NCI-H446 treated with DMSO at 0.1 percent for 48 hours (cell line): ENCODE results near the gene RTL5.
"Not testable (repeated sequence)": the region's sequence is repeated elsewhere in the genome, so short reads cannot be mapped to it uniquely, and the experiment has no call there.

Experiments used
- DNase-seq: peaks from one replicate; lab custom pipeline; 2025; lab: John Stamatoyannopoulos, UW

Gene RTL5

DNA sequence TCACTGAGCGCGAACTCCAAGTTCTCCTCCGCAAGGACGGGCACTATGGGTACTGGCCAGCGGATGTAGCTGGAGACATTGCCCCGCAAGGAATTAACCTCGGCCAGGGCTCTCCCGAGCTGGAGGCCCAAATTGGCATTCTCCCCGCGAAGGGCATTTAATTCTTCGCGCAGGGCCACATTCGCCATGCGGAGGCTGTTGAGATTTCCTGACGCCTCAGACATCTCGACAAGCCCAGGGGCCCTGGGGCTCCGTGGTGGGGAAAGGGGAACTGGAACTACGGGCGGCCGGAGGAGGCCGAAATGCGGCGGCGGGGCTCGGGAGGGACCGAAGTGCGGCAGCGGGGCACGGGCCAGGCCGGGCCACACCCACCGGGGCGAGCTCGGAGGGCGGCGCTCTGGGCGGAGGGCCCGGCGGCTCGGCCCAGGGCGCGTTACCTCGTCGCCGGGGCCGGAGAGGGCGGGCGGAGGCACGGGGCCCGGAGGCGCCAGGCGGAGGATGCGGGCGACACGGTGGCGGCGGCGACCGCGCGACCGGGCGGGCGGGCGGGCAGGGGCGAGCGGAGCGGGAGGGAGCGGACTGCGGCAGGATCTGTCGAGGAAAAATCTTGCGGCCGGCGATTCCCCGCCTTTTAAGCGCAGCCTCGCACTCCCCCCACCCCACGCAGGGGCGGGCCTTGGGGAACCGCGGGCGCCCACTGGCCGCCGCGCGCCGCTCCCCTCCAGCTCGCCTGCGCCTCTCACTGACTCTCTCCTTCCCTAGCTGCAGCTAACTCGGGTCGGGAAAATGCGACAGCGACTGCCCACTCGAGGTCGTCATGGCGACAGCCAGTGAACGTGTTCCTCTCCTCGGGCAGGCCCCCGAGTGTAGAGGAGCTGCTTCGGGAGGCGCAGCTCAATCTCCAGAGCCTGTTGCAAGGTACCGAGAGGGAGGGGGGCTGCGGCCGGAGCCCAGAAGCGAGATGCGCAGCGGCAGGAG lies at the start of gene RTL5:
Gene RTL5 (minus strand): TSS at position 599 of the 978 bp plus-strand sequence.
- peak; percentile 72 for DNase-seq

DNA sequence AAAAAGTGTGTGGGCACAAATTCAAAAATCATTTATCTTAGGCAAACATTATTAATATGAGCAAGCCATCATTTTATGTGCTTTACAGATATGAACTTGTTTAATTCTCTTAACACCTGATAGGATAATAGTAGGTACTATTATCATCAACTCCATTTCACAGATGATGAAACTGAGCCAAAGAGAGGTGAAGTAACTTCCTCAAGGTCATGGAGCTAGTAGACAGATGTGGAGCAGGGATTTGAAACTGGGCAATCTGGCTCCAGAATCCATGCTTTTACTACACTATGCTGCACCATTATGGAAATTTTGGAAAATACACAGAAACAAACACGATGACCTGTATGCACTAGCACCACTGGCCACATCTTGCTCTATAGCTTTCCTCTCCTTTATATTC lies 48.8 kb upstream of the RTL5 start:
- no peak for DNase-seq

DNA sequence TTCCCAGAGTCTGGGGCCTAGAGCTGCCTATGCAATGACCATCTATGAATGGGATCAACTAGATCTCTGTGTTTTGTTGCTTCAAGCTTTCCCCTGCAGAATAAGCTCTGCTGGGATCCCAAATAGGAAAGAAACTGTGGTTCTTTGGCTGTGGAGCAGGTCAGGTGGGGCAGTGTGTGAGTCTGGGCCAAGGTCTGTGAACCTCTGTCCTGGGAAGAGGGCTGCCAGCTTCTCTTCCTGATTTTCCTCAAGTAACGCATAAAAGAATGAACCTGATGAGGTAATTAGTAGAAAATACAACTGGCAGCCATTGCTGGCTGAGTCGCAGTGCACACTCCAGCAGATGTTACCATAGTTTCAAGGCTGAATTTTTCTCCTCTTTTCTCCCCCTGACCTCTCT lies 45.3 kb upstream of the RTL5 start:
- DNase-seq: no peak

DNA sequence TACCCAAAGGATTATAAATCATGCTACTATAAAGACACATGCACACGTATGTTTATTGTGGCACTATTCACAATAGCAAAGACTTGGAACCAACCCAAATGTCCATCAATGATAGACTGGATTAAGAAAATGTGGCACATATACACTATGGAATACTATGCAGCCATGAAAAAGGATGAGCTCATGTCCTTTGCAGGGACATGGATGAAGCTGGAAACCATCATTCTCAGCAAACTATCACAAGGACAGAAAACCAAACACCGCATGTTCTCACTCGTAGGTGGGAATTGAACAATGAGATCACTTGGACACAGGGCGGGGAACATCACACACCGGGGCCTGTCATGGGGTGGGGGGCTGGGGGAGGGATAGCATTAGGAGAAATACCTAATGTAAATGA lies 44.6 kb upstream of the RTL5 start:
- DNase-seq: not testable (repeated sequence)

DNA sequence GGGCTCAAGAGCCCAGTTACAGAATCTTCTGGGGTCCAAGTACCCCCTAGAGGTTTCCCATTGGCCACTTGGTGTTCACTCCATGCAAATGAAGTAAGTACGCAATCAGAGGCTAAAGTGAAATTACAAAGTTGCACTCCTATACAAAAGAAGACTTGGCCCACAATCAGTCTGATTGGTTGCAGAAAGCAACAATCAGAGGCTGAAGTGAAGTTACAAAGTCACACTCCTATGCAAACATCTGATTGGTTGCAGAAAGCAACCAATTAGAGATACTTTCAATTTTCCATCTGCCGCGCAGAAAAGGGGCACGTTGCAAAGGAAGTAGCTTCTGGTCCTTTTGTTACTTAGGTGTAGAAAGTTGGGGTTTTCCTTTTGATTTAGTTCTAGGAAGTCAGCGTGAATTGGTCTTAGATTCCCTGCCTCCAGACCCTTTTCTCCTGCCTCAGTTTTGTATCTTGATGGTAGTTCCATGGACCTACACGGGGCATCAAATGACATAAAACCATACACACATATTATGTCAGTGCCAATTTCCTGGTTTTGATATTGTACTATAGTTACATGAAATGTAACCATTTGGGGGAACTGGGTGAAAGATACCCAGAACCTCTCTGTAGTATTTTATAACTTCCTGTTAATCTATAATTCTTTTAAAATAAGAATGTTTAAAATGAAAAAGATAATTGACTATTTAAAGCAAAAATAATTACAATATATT lies 37.5 kb upstream of the RTL5 start:
- DNase-seq: no peak

DNA sequence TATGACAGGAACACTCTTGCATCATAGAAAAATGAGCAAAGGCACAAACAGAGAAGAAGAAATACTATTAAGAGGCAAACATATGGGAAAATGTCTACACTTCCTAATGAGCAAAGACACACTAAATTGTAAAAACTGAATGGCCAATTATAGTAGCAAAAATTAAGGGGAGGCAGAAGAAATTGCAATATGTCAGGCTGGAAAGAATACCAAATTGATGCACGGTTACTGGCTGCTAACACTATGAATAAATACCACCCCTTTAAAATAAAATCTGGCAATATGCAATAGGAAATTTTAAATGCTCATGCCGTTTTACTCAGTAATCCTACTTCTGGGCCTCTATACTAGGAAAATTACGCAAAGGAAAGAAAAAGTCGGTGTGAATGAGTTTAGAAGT lies 33.8 kb upstream of the RTL5 start:
- DNase-seq: no peak

DNA sequence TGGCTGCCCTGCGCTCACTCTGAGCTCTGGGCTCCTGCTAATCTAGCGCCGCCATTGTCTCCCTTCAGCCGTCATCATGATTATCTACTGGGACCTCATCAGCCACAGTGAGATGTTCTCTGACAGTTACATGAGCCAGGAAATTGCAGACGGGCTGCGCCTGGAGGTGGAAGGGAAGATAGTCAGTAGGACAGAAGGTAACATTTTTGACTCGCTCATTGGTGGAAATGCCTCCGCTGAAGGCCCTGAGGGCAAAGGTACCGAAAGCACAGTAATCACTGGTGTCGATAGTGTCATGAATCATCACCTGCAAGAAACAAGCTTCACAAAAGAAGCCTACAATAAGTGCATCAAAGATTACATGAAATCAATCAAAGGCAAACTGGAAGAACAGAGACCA lies 28.1 kb upstream of the RTL5 start:
- DNase-seq: no peak

DNA sequence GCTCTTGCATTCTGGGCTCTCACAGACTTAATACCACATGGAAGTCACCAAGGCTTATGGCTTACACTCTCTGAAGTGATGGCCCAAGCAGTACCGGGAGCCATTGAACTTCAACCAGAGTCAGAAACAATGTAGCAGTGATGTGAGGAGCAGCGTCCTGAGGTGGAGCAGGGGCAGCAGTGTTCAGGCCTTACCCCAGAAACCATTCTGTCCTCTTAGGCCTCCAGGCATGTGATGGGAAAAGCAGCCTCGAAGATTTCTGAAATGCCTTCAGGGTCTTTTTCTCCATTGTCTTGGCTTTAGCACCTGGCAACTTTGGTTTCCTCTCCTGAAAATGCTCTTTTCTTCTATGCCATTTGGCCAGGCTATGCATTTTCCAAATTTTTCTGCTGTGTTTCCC lies 27.1 kb upstream of the RTL5 start:
- DNase-seq: no peak

DNA sequence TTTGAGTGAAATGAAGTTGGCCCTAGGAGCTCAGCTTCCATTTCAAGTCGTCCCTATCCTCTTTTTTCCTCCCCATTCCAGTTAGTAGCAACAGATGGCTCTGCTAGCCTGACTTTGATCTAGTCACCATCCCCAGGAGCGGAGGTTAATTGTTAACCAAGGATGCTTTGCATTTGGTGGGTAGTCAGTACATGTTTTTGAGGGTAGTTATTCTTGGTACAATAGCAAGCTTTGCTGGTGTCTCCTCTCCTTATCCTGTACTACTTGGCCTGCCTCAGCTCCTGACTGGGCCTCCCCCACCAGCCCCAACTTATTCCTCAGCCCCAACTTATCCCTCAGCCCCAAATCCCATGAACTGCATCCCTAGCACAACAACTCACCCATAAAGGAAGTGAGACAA lies 14.8 kb upstream of the RTL5 start:
- DNase-seq: no peak

DNA sequence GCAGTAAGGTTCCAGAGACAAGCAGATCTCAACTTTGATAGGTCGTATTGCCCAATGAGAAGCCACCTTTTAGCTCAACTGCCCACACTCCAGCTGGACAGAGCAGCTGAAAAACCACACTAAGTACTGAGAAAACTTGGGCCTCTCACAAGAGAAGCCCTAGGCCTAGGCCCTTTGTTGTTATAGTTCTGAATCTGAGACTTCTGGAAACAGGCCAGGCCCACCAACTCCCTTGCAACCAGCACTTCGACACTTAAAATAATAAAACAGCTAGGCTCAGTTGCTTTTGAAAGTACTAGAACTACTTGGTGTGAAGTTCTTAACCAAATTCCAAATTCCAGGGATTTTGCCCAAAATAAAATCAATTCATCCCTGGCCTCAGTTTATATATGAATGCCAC lies 13.5 kb upstream of the RTL5 start:
- DNase-seq: no peak

DNA sequence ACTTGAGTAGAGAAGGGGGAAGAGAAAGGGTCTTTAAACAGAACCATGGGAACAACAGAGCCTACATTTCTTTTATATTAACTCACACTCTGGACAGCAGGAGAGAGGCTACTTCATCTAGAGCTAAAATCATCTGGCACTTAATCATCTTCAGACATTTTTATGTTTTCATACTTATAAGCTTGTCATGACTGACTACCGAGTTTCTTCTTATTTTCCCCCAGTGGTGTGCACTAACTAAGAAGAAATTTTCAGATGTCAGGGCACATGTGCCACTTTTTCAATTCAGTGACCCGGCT lies 11.8 kb upstream of the RTL5 start:
- DNase-seq: no peak

DNA sequence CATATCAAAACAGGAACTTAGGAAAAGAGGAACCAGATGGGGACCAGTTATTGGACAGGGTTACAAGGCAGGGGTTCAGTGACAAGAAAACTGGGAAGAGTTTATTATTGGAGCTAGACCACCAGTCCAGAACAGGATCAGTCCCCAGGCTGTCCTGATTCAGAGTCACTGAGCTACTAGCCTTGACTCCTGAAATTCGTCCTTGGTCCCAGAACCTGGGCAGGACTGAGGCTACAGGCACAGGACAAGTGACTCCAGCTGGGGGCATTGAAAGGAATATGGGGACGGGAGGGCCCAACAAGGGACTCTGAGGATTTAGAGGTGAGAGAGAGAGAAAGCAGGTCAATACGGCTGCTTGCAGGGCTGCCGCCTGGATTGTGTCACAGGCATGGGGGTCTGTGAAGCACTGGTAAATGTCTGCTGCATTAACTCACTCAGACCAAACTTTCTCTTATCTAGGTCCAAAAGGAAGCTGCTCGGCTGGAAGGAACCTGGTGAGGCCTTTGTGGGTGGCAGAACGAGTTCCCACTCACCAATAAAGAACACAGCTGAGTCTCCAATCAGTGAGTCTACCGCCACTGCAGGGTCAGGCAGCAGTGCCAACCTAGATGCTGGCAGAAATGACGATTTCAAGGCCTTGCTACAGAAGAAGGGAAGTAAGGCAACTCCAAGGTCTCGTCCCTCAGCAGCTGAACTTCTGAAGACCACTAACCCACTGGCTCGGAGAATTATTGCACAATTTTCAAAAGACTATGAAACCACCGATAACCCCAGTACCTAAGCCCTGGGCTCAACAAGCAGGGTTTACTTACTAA lies 11.3 kb upstream of the RTL5 start:
- DNase-seq: no peak

DNA sequence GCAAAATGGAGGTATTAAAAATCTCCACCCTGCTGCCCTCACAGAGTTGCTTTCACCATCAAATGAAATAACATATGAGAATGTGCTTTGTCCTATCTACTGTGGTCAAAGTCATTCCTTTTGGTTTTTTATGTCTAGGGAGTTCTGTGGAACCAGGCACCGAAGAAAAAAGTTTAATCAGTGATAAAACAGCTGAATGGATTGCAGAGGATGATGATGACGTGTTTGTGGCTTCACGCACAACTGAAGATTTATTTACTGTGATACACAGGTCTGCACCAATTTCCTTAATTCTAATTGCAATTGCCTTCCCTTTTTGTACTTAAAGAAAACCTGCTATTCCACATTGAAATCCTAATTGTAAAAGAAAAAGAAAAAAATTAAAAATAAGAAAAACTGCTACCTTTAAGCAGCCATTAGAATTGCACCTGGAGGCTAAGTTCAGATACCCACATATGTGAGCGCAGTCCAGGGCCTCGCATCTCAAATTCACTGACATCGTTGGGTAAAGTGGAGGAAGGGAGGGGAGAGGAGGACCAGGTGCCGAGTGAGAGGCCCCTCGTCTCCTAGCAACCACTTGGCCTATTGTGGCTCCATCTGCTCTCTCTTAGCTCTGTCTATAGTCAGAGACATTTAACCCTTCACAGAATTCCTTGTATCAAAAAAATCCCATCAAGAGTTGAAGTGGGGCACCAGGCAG lies 10.5 kb upstream of the RTL5 start:
- DNase-seq: peak; percentile 73

DNA sequence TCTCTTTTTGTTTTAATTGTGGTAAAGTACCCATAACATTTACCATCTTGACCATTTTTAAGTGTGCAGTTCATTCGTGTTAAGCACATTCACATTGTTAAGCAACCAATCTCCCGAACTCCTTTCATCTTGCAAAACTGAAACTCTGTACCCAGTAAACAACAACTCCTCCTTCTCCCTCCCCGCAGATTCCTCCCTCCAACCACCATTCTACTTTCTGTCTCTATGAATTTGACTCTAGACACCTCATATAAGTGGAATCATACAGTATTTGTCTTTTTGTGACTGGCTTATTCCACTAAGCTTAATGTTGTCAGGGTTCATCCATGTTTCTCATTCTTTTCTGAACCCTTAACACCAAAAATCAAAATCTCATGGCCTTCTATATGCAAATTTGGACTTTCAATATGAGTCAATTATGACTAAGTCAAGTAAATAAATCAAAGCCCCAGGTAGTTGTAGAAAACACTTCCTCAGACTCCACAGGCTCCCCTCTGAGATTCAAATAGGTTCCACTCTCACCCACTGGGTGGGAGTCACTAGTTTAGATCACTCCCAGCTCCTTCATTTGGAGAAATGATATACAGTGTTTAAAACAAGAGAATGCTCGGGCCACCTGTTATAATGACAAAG lies 9.8 kb upstream of the RTL5 start:
- DNase-seq: no peak

DNA sequence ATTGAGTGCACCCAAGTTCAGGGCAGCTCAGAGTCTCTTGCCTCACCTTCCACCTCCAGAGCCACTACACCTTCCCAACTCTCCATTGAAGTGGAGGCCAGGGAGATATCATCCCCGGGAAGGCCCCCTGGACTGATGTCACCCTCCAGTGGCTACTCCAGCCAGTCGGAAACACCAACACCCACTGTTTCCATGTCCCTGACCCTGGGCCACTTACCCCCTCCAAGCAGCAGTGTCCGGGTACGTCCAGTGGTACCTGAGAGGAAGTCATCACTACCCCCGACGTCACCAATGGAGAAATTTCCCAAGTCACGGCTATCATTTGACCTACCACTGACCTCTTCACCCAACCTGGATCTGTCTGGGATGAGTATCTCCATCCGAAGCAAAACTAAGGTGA lies 7.8 kb upstream of the RTL5 start:
- DNase-seq: no peak

DNA sequence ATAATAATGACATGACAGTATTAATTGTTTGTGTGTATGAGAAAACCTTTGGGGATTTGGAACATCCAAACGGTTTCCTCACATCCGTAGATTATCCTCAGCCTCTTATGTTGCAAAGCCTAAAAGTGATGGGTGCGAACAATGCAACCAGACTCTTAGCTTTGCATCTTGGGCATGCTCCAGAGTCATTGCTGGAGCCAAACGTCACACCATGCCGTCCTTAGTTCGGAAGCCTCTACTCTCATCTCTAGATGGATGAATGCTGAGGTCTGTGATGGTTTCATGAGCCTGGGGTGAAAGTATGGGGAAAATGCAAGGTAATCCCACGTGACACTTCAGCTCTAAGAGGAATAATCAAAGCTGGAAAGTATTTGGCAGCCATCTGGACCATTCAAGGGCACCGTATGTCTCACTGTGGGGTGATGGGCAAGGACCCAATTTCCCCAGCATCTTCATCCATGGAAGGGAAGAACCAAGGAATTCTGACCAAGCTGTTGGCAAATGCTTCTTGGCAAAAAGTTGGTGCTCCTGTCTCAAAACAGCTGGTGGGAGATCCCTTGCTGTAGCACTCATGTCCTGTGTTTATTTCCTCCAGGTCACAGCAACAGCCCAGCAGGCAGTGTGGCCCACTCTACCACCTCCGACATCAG lies 6.3 kb upstream of the RTL5 start:
- DNase-seq: peak; percentile 51

DNA sequence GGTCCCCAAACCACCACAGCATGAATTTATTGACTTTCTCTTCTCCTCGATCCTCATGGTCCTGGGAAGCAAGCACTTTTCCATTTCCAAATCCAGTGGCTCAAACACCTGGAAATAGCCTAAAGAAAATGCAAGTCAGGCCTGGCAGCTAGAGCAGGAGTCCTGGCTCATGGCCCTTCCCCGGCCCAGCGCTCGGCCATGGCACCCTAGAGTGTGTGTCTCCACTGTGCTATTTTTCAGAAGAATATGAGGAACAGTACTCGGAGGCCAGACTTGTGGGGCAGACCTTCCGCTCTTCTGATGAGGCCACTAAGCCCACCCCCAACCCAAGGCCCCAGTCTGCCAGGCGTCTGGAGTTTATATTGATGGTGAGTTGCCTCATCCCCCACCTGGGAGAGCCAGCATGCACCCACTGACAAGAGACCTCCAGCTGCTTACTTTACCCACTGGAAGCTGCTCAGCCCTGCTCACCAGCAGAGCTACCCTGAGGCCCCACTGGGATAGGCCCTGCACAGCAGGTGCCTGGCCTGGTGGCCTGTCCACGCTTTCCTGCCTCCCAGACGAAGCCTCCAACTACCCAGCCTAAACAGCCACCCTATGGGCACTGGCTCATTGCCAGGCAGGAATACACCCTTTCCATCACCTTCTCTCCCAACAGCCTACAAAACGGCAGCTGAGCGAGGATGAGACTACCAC lies 2.3 kb upstream of the RTL5 start:
- no peak for DNase-seq

DNA sequence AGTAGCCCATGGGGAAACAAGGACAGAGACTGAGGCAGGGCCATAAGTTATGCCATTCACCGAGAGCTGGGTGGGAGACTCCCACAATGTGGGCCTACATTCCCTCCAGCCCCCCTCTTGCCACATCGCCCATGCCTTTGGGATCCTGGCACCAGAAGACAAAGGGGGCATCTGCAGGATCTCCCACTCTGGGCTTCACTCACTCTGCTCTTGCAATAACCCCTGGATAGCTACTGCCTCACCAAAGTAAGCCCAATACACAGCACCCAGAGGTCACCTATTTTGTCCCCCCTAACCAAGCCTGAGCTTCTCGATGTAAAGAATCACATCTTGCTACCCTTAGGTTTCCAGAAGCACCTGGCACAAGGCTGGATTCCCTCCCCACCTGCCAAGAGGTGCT lies 741 bp upstream of the RTL5 start:
- no peak for DNase-seq

DNA sequence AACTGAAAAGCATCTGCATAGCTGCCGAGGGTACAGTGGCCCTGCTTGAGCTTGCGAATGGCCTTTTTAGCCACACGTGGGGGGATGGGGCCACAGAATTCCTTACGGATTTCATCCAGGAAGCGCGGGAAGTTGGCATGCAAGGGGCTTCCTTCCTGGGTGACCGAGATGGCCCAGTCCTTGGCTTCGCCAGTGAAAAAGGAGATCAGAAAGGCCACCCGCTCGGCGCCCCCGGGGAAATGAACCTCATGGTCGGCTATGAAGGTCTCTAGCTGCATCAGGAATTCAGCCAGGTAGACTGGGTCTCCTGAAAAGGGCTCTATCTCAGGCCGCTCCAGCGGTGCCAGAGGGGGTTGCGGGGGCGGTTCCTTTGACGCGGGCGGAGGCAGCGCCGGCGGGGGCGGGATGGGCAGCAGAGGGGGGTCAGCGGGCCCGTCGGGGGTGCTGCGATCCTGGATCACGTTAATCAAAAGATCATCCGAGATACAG lies 909 bp downstream of the RTL5 start:
- no peak for DNase-seq

DNA sequence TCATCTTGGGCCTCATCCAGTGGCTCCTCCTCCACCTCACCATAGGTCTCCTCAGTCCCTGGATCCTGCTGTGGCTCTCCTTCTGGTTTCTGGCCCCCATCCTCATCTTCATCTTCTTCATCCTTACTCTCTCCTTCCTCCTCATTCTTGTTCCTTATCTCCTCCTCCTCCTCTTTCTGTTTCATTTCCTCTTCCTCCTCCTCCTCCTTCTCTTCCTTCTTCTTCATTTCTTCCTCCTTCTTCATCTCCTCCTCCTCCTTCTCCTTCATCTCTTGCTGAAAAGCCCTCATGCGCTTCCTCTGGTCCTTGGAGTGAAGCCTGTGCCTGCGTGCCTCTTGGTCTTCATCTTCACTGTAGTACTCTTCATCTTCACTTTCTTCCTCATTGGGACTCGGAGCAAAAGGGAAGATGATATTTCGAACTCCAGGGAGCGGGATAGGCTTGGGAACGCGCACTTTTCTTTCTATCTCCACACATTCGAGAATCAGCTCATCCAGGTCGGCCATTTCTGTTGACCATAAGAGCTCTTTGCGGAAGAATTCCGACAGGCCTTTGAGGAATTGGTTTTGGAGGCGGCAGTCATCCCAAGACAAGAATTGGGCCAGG lies 1.5 kb downstream of the RTL5 start:
- no peak for DNase-seq
